H1 (cell line): ENCODE data around the gene POU4F1. TPM values are rescaled to one million over a fixed set of nuclear protein-coding genes. Genes with fewer than 3 reads are reported as not detected.

Source experiments
- CTCF ChIA-PET: fragments of 300-600 bp; sonication (Branson Sonifier 250); formaldehyde crosslinking; loops from one replicate; lab custom pipeline; 2021; ENCODE audit not compliant: partially characterized antibody; lab: Charles Lee
- POLR2A ChIA-PET: fragments of 300-600 bp; sonication (Branson Sonifier 250); formaldehyde crosslinking; loops from one replicate; lab custom pipeline; 2021; ENCODE audit warnings: inconsistent platforms; ENCODE audit not compliant: partially characterized antibody; lab: Charles Lee
- DNase-seq, 2 experiments: peaks; one replicate each; pipeline versions ENCODE4 v3.0.0 to v3.0.0-alpha.2; 2010 to 2022; ENCODE audit warnings: low spot score in 2 of 2, low read depth in 1 of 2, mixed read lengths in 1 of 2
- FAIRE-seq: peaks from 2 replicates; lab custom pipeline; 2011; peaks lifted over from hg19 to GRCh38; lab: Jason Lieb, UNC
- H2AFZ ChIP-seq: 2 replicates; pipeline ENCODE4 v1.8.1; 2012; ENCODE audit warnings: low read length, inconsistent platforms
- H2AK5ac ChIP-seq: 2 replicates; pipeline ENCODE4 v1.6.1; 2013; ENCODE audit warnings: low read depth, low read length
- H2BK120ac ChIP-seq: replicated peaks from 2 replicates; pipeline ENCODE3; 2013; ENCODE audit warnings: low read depth, low read length, inconsistent platforms
- H2BK12ac ChIP-seq: 2 replicates; pipeline ENCODE4 v1.6.1; 2013; ENCODE audit warnings: low read depth, low read length
- H2BK15ac ChIP-seq: 2 replicates; pipeline ENCODE4 v1.6.1; 2013; ENCODE audit warnings: low read length
- H2BK20ac ChIP-seq: 2 replicates; pipeline ENCODE4 v1.6.1; 2013; ENCODE audit warnings: low read length
- H2BK5ac ChIP-seq: 2 replicates; pipeline ENCODE4 v1.6.1; 2013; ENCODE audit warnings: low read depth, low read length
- H3K14ac ChIP-seq: 2 replicates; pipeline ENCODE4 v1.6.1; 2013; ENCODE audit warnings: inconsistent platforms; ENCODE audit not compliant: insufficient read length
- H3K18ac ChIP-seq: 2 replicates; pipeline ENCODE4 v1.6.1; 2013; ENCODE audit warnings: low read length; ENCODE audit errors: extremely low read depth
- H3K23ac ChIP-seq: 2 replicates; pipeline ENCODE4 v1.6.1; 2013; ENCODE audit warnings: inconsistent platforms; ENCODE audit not compliant: insufficient read length
- H3K23me2 ChIP-seq: 2 replicates; pipeline ENCODE4 v1.6.1; 2013; ENCODE audit warnings: low read depth, low read length
- H3K27ac ChIP-seq: 2 replicates; pipeline ENCODE4 v1.6.1; 2011; ENCODE audit warnings: low read depth, low read length, inconsistent platforms
- H3K27me3 ChIP-seq, 4 experiments: replicated peaks in 1 of 4; 1 replicate in 1 of 4; 2 replicates in 3 of 4; pipeline versions ENCODE4 v1.6.1 to v1.8.1; 2011 to 2013; ENCODE audit warnings: low read length in 3 of 4, mild to moderate bottlenecking in 3 of 4, inconsistent platforms in 2 of 4, mixed read lengths in 2 of 4, moderate library complexity in 1 of 4; ENCODE audit not compliant: control insufficient read depth in 3 of 4, insufficient read depth in 3 of 4; ENCODE audit errors: extremely low read depth in 1 of 4
- H3K36me3 ChIP-seq, 4 experiments: 2 replicates each; pipeline versions ENCODE4 v1.6.1 to v1.8.1; 2011 to 2013; ENCODE audit warnings: mild to moderate bottlenecking in 4 of 4, low read length in 3 of 4, moderate library complexity in 2 of 4, control low read depth in 1 of 4, inconsistent platforms in 1 of 4; ENCODE audit not compliant: insufficient read depth in 4 of 4, control insufficient read depth in 2 of 4
- H3K4ac ChIP-seq: replicated peaks from 2 replicates; pipeline ENCODE3; 2013; ENCODE audit warnings: low read length, low read depth, mixed read lengths, inconsistent platforms; ENCODE audit not compliant: insufficient read length
- H3K4me1 ChIP-seq, 4 experiments: replicated peaks in 1 of 4; 1 replicate in 1 of 4; 2 replicates in 3 of 4; pipeline versions ENCODE4 v1.6.1 to v1.8.1; 2011 to 2013; ENCODE audit warnings: low read length in 3 of 4, inconsistent platforms in 2 of 4, mixed read lengths in 1 of 4; ENCODE audit not compliant: insufficient read depth in 4 of 4, control insufficient read depth in 3 of 4
- H3K4me2 ChIP-seq, 2 experiments: 2 replicates each; pipeline versions ENCODE4 v1.6.1 to v1.8.1; 2011 to 2013; ENCODE audit warnings: low read depth in 2 of 2, low read length in 2 of 2, control low read depth in 1 of 2, inconsistent platforms in 1 of 2, mild to moderate bottlenecking in 1 of 2; ENCODE audit not compliant: insufficient read depth in 1 of 2
- H3K4me3 ChIP-seq, 4 experiments: fragments of 200-600, 300-600 bp in 1 of 4; sonication (generic), shearing (Covaris generic), sonication (Bioruptor Twin) in 1 of 4; 2 replicates each; pipeline versions ENCODE4 v1.5.1 to v1.8.1; 2011 to 2016; ENCODE audit warnings: low read length in 4 of 4, low read depth in 3 of 4, control low read depth in 2 of 4, inconsistent platforms in 2 of 4, mild to moderate bottlenecking in 2 of 4, mixed read lengths in 1 of 4, moderate library complexity in 1 of 4; ENCODE audit not compliant: insufficient read depth in 2 of 4; ENCODE audit errors: extremely low read depth in 1 of 4
- H3K56ac ChIP-seq: replicated peaks from 2 replicates; pipeline ENCODE3; 2013; ENCODE audit warnings: low read depth, mild to moderate bottlenecking, mixed read lengths, low read length, inconsistent platforms; ENCODE audit not compliant: insufficient read length
- H3K79me1 ChIP-seq: 2 replicates; pipeline ENCODE4 v1.6.1; 2013; ENCODE audit warnings: low read depth, low read length, control low read depth
- H3K79me2 ChIP-seq, 2 experiments: 2 replicates each; pipeline versions ENCODE4 v1.6.1 to v1.8.1; 2012 to 2013; ENCODE audit warnings: low read length in 2 of 2, mild to moderate bottlenecking in 2 of 2, inconsistent platforms in 1 of 2; ENCODE audit not compliant: insufficient read depth in 2 of 2, control insufficient read depth in 1 of 2
- H3K9ac ChIP-seq, 4 experiments: replicated peaks in 1 of 4; 1 replicate in 1 of 4; 2 replicates in 3 of 4; pipeline versions ENCODE4 v1.6.1 to v1.8.1; 2011 to 2013; ENCODE audit warnings: low read depth in 3 of 4, low read length in 3 of 4, control low read depth in 2 of 4, mild to moderate bottlenecking in 2 of 4, moderate library complexity in 2 of 4, inconsistent platforms in 1 of 4; ENCODE audit errors: extremely low read depth in 1 of 4
- H3K9me3 ChIP-seq, 2 experiments: 2 replicates each; pipeline versions ENCODE4 v1.6.1 to v1.8.1; 2012 to 2013; ENCODE audit warnings: mild to moderate bottlenecking in 2 of 2, moderate library complexity in 2 of 2, control low read depth in 1 of 2, inconsistent platforms in 1 of 2, low read depth in 1 of 2, low read length in 1 of 2, mixed read lengths in 1 of 2; ENCODE audit not compliant: insufficient read depth in 2 of 2
- H4K20me1 ChIP-seq, 2 experiments: replicated peaks in 1 of 2; 2 replicates each; pipeline versions ENCODE3 to v1.8.1; 2011 to 2013; ENCODE audit warnings: inconsistent platforms in 2 of 2, low read length in 2 of 2, mild to moderate bottlenecking in 1 of 2; ENCODE audit not compliant: insufficient read depth in 2 of 2, control insufficient read depth in 1 of 2
- H4K5ac ChIP-seq: 2 replicates; pipeline ENCODE4 v1.6.1; 2013; ENCODE audit warnings: low read length, low read depth, mixed read lengths, inconsistent platforms; ENCODE audit not compliant: insufficient read length
- H4K8ac ChIP-seq: 2 replicates; pipeline ENCODE4 v1.8.0; 2013; ENCODE audit warnings: mild to moderate bottlenecking, moderate library complexity, low read length, inconsistent platforms; ENCODE audit not compliant: insufficient read depth; ENCODE audit errors: extremely low read depth
- H4K91ac ChIP-seq: replicated peaks from 2 replicates; pipeline ENCODE3; 2013; ENCODE audit warnings: low read length, mixed read lengths, inconsistent platforms; ENCODE audit not compliant: insufficient read length
- CEBPB ChIP-seq: IDR thresholded peaks from 2 replicates; pipeline ENCODE4 v1.6.1; 2012; ENCODE audit warnings: low read depth, low read length
- JUN ChIP-seq: IDR thresholded peaks from 2 replicates; pipeline ENCODE4 v1.6.1; 2011; ENCODE audit warnings: low read depth, mild to moderate bottlenecking, improper control_type of control experiment, low read length
- WGBS, 2 experiments: shearing (Covaris generic) in 1 of 2; methylation state at CpG; one replicate each; pipeline versions ENCODE4 v1.1.6 to v1.1.7; 2013 to 2015; ENCODE audit warnings: low lambda C conversion rate in 2 of 2, mixed read lengths in 2 of 2, inconsistent platforms in 1 of 2, low coverage in 1 of 2, missing lambda C conversion rate in 1 of 2; ENCODE audit not compliant: insufficient replicate concordance in 2 of 2, insufficient coverage in 1 of 2, insufficient read length in 1 of 2; ENCODE audit errors: extremely low coverage in 1 of 2, missing lambda C conversion rate in 1 of 2; 5-methylcytosine and 5-hydroxymethylcytosine counted together
- polyA plus RNA-seq, 7 experiments: library from polyadenylated mRNA; depleted of rRNA in 3 of 7; stranded (reverse) in 5 of 7; unstranded in 2 of 7; fragments of >200 nt in 5 of 7; fragments of 200-250 nt in 2 of 7; gene quantifications; 1 replicate in 5 of 7; 2 replicates in 1 of 7; 4 replicates in 1 of 7; pipeline versions ENCODE4 v1.2.1 to v1.2.3, GENCODE V29; 2011 to 2013; ENCODE audit warnings: missing spikeins in 2 of 7, mixed read lengths in 2 of 7
- total RNA-seq: library from RNA; stranded (reverse); fragmentation: NEBNext Ultra II Directional; extraction: Animal tissue kit (Norgen Biotek cat#: 25700); gene quantifications from 2 replicates; pipeline ENCODE4 v1.2.1, GENCODE V29; 2021

Gene POU4F1
- total and polyA plus RNA-seq, 2 of the 8 experiments (the other 6 are each of a cell fraction or from before 2014, with no cell fraction given) = 0.09 to 0.32 TPM

DNA sequence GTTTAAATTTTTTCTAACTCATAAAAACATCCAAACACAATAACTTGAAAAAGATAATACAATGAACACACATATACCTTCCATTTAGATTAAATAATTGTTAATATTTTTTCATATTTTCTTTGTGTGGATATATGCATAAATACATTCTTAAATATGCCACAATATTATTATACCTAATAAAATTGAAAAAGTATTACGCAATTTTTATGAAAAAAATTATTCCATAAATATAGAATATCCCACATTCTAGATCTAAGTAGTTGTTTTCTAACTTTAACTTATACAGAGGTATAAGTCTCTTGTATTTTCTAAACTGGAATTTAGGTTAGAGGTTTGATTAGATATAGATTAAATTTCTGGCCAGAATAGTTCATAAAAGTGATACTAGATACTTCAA, 34.3 kb downstream of the POU4F1 start:
- Histone ChIP-seq H4K91ac (no peak overlapping the region), H2BK12ac (no peak overlapping the region), H2BK5ac (no peak overlapping the region), H2AK5ac (no peak overlapping the region), H4K5ac (no peak overlapping the region), H3K23me2 (no peaks in the 10 kb centered on the region), H2BK120ac (no peak overlapping the region), H3K36me3 (no peaks in the 10 kb centered on the region), H3K79me2 (no peaks in the 10 kb centered on the region), H3K56ac (no peak overlapping the region), H3K9me3 (no peaks in the 10 kb centered on the region), H3K79me1 (no peaks in the 10 kb centered on the region), H3K27ac (no peak overlapping the region), H3K4me2 (no peak overlapping the region), H3K9ac (no peak overlapping the region), H3K14ac (no peak overlapping the region), H3K18ac (no peak overlapping the region), H3K4me3 (no peak overlapping the region), H2BK20ac (no peak overlapping the region), H3K23ac (no peak overlapping the region), H3K4me1 (no peaks in the 10 kb centered on the region), H2BK15ac (no peak overlapping the region), H3K4ac (no peak overlapping the region), H4K20me1 (no peaks in the 10 kb centered on the region), H3K27me3 (no peaks in the 10 kb centered on the region), H2AFZ (no peak overlapping the region), H4K8ac (no peak overlapping the region)
- POLR2A ChIA-PET = no interaction called here
- FAIRE-seq (no peak), DNase-seq (no peak)
- WGBS, 2 experiments = 92% methylated on average over 1 of the region's 1 CpG; no CpG with 5 or more reads in 1 of the 2 experiments
- CTCF ChIA-PET = interaction anchor here (0.7 to 1.6 kb wide), 5 partner anchors 9 to 694 kb away, joined by 3 to 4 read pairs (median 3); no protein-coding TSS in a partner anchor
- TF ChIP-seq JUN = no peak
- peak; percentile 73; the same call in 1 of the 2 replicates for TF ChIP-seq CEBPB
